Activated CD8-positive, alpha-beta T cell treated with anti-CD3 and anti-CD28 coated beads, Interleukin-2, amount 10 ng/mL, durations not matched to agents 7 days and 5 days (primary cell): ENCODE data around the gene EXT2. TPM values are rescaled to one million over a fixed set of nuclear protein-coding genes. Genes with fewer than 3 reads are reported as not detected.

Experiments used
- ATAC-seq: fragments of 150-1000 bp; cut with Tn5 transposase; one replicate; pipeline ENCODE4 v1.10.0; 2021; ENCODE audit warnings: moderate library complexity
- CTCF ChIA-PET: fragments of 350-600 bp; sonication (Branson Sonifier 250); formaldehyde crosslinking; loops from one replicate; lab custom pipeline; 2021; ENCODE audit warnings: antibody characterized with exemption; lab: Charles Lee
- POLR2A ChIA-PET: fragments of 350-600 bp; sonication (Branson Sonifier 250); formaldehyde crosslinking; loops from one replicate; lab custom pipeline; 2021; ENCODE audit warnings: antibody characterized with exemption; lab: Charles Lee
- DNase-seq: peaks from one replicate; pipeline ENCODE4 v3.0.0-alpha.2; 2020
- H3K27ac Mint-ChIP-seq: one replicate; pipeline ENCODE4 v1.8.0; 2021; ENCODE audit warnings: mild to moderate bottlenecking, mixed read lengths
- H3K27me3 Mint-ChIP-seq: one replicate; pipeline ENCODE4 v1.8.0; 2021; ENCODE audit warnings: low read depth, mixed read lengths
- H3K36me3 Mint-ChIP-seq: one replicate; pipeline ENCODE4 v1.8.0; 2021; ENCODE audit warnings: low read depth, mixed read lengths
- H3K4me1 Mint-ChIP-seq: one replicate; pipeline ENCODE4 v1.8.0; 2021; ENCODE audit warnings: low read depth, mixed read lengths
- H3K4me3 Mint-ChIP-seq: one replicate; pipeline ENCODE4 v1.8.0; 2021; ENCODE audit warnings: mild to moderate bottlenecking, mixed read lengths
- H3K9me3 Mint-ChIP-seq: one replicate; pipeline ENCODE4 v1.8.0; 2022; ENCODE audit warnings: mixed read lengths; ENCODE audit not compliant: insufficient read depth
- total RNA-seq, 2 experiments: library from RNA; stranded (reverse); gene quantifications; one replicate each; pipeline ENCODE4 v1.2.3, GENCODE V29; 2021

The EXT2 gene
- total RNA-seq, 2 experiments from 2014 or later: 18.4 to 22.5 TPM

DNA sequence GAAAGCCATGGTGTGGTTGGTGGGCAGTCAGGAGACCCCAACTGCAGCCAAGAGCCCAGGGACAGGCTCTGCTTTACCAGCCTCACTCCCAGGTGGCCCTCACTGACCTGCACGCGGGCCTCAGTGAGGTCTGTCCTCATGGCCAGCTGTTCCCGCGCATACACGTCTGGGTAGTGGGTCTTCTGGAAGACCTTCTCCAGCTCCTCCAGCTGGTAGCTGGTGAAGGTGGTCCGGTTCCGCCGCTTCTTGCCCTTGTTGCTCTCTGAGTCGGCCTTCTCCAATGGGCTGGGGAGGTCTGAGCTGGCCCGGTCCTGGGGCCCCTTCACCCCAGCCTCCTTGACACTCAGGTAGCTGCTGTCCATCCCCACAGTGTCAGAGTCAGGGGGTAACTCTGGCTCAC is 179.8 kb downstream of the EXT2 start:
- Mint-ChIP-seq H3K9me3 (no peaks in the 10 kb centered on the region), H3K4me3 (no peak overlapping the region), H3K27me3 (no peaks in the 10 kb centered on the region), H3K36me3 (no peaks in the 10 kb centered on the region), H3K4me1 (no peaks in the 10 kb centered on the region), H3K27ac (no peak overlapping the region)
- ATAC-seq (no peak), DNase-seq (no peak)
- ChIA-PET CTCF (no interaction called here), POLR2A (no interaction called here)

- CTCF ChIA-PET: no interaction called here
Observed at GRCh38 chr11:44275961-44276550, 180.6 kb downstream of the EXT2 start.

GRCh38 chr11:44277196-44278090 is 182.0 kb downstream of the EXT2 start:
- no peaks in the 10 kb centered on the region for H3K4me1 Mint-ChIP-seq
- no peak overlapping the region for H3K27ac Mint-ChIP-seq
- DNase-seq: no peak
- H3K27me3 Mint-ChIP-seq: no peaks in the 10 kb centered on the region
- no peaks in the 10 kb centered on the region for H3K36me3 Mint-ChIP-seq
- H3K4me3 Mint-ChIP-seq: no peak overlapping the region
- no peaks in the 10 kb centered on the region for H3K9me3 Mint-ChIP-seq
- ChIA-PET POLR2A (no interaction called here), CTCF (interaction anchor here (0.7 kb wide), 1 partner anchor 8 kb away, joined by 3 read pairs; no protein-coding TSS in a partner anchor)
- no peak for ATAC-seq

More at GRCh38 chr11:44275961-44276550, 180.6 kb downstream of the EXT2 start:
- Mint-ChIP-seq H3K9me3 (no peaks in the 10 kb centered on the region), H3K27me3 (no peaks in the 10 kb centered on the region), H3K36me3 (no peaks in the 10 kb centered on the region), H3K4me3 (no peak overlapping the region), H3K27ac (no peak overlapping the region), H3K4me1 (no peaks in the 10 kb centered on the region)
- no peak for ATAC-seq
- POLR2A ChIA-PET: interaction anchor here (0.6 kb wide), 1 partner anchor 547 kb away, joined by 3 read pairs; no protein-coding TSS in a partner anchor
- DNase-seq: no peak

GRCh38 chr11:44279483-44279882 is 184.0 kb downstream of the EXT2 start:
- ChIA-PET POLR2A (no interaction called here), CTCF (no interaction called here)
- Mint-ChIP-seq H3K4me3 (no peak overlapping the region), H3K4me1 (no peaks in the 10 kb centered on the region), H3K36me3 (no peaks in the 10 kb centered on the region), H3K27me3 (peaks cover 5% of the 10 kb centered on the region), H3K27ac (no peak overlapping the region), H3K9me3 (no peaks in the 10 kb centered on the region)
- no peak for DNase-seq
- ATAC-seq: no peak

- H3K36me3 Mint-ChIP-seq: no peaks in the 10 kb centered on the region
- no peak overlapping the region for H3K4me3 Mint-ChIP-seq
- no peaks in the 10 kb centered on the region for H3K4me1 Mint-ChIP-seq
- ATAC-seq (no peak), DNase-seq (no peak)
- H3K27me3 Mint-ChIP-seq: peaks cover 7% of the 10 kb centered on the region
- ChIA-PET CTCF (no interaction called here), POLR2A (no interaction called here)
- no peak overlapping the region for H3K27ac Mint-ChIP-seq
- H3K9me3 Mint-ChIP-seq: no peaks in the 10 kb centered on the region
Observed at GRCh38 chr11:44280257-44280656, 184.8 kb downstream of the EXT2 start.

DNA sequence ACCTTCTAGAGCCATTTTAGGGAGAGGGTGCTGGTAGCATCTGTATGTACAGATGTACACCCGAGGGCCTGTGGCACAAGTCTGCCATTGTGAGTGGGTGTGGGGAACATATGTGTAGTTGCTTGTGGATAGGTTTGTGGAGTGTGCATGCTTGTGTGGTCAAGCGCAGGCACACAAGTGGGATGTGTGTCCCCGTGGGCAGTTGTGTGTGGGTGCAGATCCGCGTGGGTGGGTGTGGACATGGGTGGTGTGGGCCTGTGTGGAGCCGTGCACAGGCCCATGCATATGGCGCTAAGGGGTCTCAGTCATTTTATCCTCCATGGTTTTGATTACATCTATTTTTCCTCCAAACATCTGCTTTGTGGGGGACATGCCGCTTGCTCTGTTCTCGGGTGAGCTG is 185.7 kb downstream of the EXT2 start:
- H3K36me3 Mint-ChIP-seq: no peaks in the 10 kb centered on the region
- H3K9me3 Mint-ChIP-seq: no peaks in the 10 kb centered on the region
- H3K27me3 Mint-ChIP-seq: peaks cover 7% of the 10 kb centered on the region
- no peak overlapping the region for H3K27ac Mint-ChIP-seq
- DNase-seq (no peak), ATAC-seq (no peak)
- no peaks in the 10 kb centered on the region for H3K4me1 Mint-ChIP-seq
- POLR2A ChIA-PET: no interaction called here
- CTCF ChIA-PET: no interaction called here
- H3K4me3 Mint-ChIP-seq: no peak overlapping the region

DNA sequence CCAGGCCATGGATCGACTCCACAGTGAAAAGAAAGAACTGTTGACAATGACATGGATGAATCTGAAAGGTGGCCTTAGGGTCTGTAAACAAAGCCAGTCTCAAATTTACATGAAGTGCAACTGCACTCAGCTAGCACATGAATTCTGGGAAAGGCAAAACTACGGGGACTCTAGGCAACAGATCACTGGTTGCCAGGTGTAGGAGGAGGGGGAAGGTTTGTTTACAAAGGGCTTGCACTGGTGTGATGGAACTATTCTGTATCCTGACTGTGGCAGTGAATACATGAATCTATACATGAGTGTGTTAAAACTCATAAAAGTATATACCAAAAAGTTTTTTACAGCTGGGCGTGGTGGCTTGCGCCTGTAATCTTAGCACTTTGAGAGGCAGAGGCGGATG is 187.1 kb downstream of the EXT2 start:
- no peak overlapping the region for H3K27ac Mint-ChIP-seq
- CTCF ChIA-PET: no interaction called here
- no peaks in the 10 kb centered on the region for H3K9me3 Mint-ChIP-seq

GRCh38 chr11:44285756-44286155 is 190.3 kb downstream of the EXT2 start:
- Mint-ChIP-seq H3K27ac (no peak overlapping the region), H3K36me3 (no peaks in the 10 kb centered on the region), H3K9me3 (no peaks in the 10 kb centered on the region), H3K27me3 (peaks cover 7% of the 10 kb centered on the region), H3K4me3 (no peak overlapping the region), H3K4me1 (no peaks in the 10 kb centered on the region)
- CTCF ChIA-PET: interaction anchor here (0.5 to 2.7 kb wide), 18 partner anchors 8 to 269 kb away, joined by 3 to 26 read pairs (median 4); no protein-coding TSS in a partner anchor
- DNase-seq (no peak), ATAC-seq (no peak)
- POLR2A ChIA-PET: no interaction called here

More for the DNA sequence above, 187.1 kb downstream of the EXT2 start:
- Mint-ChIP-seq H3K36me3 (no peaks in the 10 kb centered on the region), H3K27me3 (peaks cover 7% of the 10 kb centered on the region), H3K4me3 (no peak overlapping the region), H3K4me1 (no peaks in the 10 kb centered on the region)
- ATAC-seq: no peak
- POLR2A ChIA-PET: no interaction called here
- DNase-seq: no peak

DNA sequence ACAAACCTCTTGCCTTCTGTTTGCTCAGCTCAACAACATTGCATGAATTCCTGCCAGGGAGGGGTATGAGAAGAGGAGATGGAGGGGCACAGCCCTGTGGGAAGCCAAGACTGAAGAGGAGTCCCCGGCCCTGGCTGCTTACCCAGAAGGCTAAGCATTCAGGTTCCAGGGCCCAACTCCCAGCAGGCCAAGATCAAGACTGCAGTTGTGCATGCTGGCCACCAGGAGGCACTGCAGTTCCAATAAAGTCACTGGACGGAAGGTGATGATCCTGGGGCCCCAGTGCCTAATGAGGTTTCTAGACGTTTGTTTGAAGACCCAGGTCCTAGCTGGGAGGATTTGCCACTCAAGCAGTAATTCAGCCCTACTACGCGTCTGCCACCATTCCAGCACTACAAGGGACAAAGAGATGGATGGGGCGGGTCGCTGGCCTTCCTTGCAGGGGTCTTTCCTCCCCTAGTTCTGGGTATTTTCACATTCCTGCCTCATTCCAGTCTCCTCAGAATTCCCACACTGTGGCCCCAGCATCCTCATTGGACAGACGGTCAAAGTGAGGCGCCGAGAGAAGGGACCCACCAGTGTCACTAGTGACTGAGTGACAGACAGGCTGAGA is 190.9 kb downstream of the EXT2 start:
- DNase-seq (peak; percentile 71), ATAC-seq (peak; percentile 79)
- ChIA-PET CTCF (interaction anchor here (0.5 to 2.7 kb wide), 19 partner anchors 8 to 269 kb away, joined by 3 to 26 read pairs (median 4); no protein-coding TSS in a partner anchor), POLR2A (no interaction called here)
- Mint-ChIP-seq H3K27me3 (peaks cover 7% of the 10 kb centered on the region), H3K36me3 (no peaks in the 10 kb centered on the region), H3K4me1 (no peaks in the 10 kb centered on the region), H3K27ac (no peak overlapping the region), H3K4me3 (no peak overlapping the region), H3K9me3 (no peaks in the 10 kb centered on the region)

DNA sequence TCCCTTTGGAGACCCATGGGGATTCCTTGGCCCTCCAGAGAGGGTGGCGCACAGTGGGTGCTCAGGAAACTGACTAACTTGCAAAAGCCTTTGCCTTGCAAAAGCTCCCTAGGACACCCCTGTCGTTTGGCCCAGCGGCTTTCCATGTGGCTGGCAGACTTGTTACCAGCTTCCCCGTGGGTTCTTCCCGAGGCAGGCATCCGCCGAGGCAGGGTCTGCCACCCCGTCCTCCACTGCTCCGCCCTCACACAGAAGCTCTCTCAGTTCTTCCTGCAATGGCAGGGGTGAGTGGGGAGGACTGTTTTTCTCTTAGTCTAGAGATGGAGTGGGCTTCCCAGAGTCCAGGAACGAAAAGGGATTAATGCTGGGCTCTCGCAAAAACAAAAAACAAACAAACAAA is 191.4 kb downstream of the EXT2 start:
- H3K9me3 Mint-ChIP-seq: no peaks in the 10 kb centered on the region
- ATAC-seq (no peak), DNase-seq (no peak)
- H3K27me3 Mint-ChIP-seq: peaks cover 7% of the 10 kb centered on the region
- POLR2A ChIA-PET: no interaction called here
- CTCF ChIA-PET: interaction anchor here (1.1 to 2.7 kb wide), 8 partner anchors 17 to 268 kb away, joined by 3 to 26 read pairs (median 4); no protein-coding TSS in a partner anchor
- no peak overlapping the region for H3K4me3 Mint-ChIP-seq
- H3K27ac Mint-ChIP-seq: no peak overlapping the region
- no peaks in the 10 kb centered on the region for H3K36me3 Mint-ChIP-seq
- H3K4me1 Mint-ChIP-seq: no peaks in the 10 kb centered on the region

GRCh38 chr11:44288133-44288526 is 192.7 kb downstream of the EXT2 start:
- CTCF ChIA-PET: no interaction called here
- Mint-ChIP-seq H3K4me3 (no peak overlapping the region), H3K27ac (no peak overlapping the region), H3K9me3 (no peaks in the 10 kb centered on the region), H3K27me3 (peaks cover 7% of the 10 kb centered on the region), H3K4me1 (no peaks in the 10 kb centered on the region), H3K36me3 (no peaks in the 10 kb centered on the region)
- DNase-seq (no peak), ATAC-seq (no peak)
- POLR2A ChIA-PET: no interaction called here

GRCh38 chr11:44290208-44290607 is 194.7 kb downstream of the EXT2 start:
- no peak for ATAC-seq
- Mint-ChIP-seq H3K9me3 (no peaks in the 10 kb centered on the region), H3K36me3 (no peaks in the 10 kb centered on the region), H3K4me1 (no peaks in the 10 kb centered on the region), H3K27ac (no peak overlapping the region), H3K27me3 (no peaks in the 10 kb centered on the region), H3K4me3 (no peak overlapping the region)
- ChIA-PET CTCF (no interaction called here), POLR2A (no interaction called here)
- no peak for DNase-seq
